Stimulated activated naive CD8-positive, alpha-beta T cell treated with anti-CD3 and anti-CD28 coated beads, Interleukin-15, amount 100 ng/mL, for 72 hours (primary cell): ENCODE measurements around the gene TMEM53.

Experiments
- ATAC-seq: fragments of 150-1000 bp; cut with Tn5 transposase; 2 replicates; pipeline ENCODE4 v1.10.0; 2021; ENCODE audit warnings: mild to moderate bottlenecking, moderate library complexity
- DNase-seq, 2 donors: peaks; one replicate each; pipeline ENCODE4 v3.0.0; 2021 to 2022
- H3K27ac Mint-ChIP-seq, 2 donors: one replicate each; pipeline ENCODE4 v1.8.0; 2022; ENCODE audit warnings: mild to moderate bottlenecking in 2 of 2, mixed read lengths in 2 of 2, moderate library complexity in 2 of 2
- H3K27me3 Mint-ChIP-seq: one replicate; pipeline ENCODE4 v1.8.0; 2022; ENCODE audit warnings: mixed read lengths
- H3K4me1 Mint-ChIP-seq: one replicate; pipeline ENCODE4 v1.8.0; 2022; ENCODE audit warnings: mild to moderate bottlenecking, mixed read lengths
- H3K4me3 Mint-ChIP-seq, 2 donors: one replicate each; pipeline ENCODE4 v1.8.0; 2022; ENCODE audit warnings: mild to moderate bottlenecking in 2 of 2, mixed read lengths in 2 of 2, moderate library complexity in 1 of 2
- H3K9me3 Mint-ChIP-seq, 2 donors: one replicate each; pipeline ENCODE4 v1.8.0; 2022; ENCODE audit warnings: mixed read lengths in 2 of 2

The TMEM53 gene

DNA sequence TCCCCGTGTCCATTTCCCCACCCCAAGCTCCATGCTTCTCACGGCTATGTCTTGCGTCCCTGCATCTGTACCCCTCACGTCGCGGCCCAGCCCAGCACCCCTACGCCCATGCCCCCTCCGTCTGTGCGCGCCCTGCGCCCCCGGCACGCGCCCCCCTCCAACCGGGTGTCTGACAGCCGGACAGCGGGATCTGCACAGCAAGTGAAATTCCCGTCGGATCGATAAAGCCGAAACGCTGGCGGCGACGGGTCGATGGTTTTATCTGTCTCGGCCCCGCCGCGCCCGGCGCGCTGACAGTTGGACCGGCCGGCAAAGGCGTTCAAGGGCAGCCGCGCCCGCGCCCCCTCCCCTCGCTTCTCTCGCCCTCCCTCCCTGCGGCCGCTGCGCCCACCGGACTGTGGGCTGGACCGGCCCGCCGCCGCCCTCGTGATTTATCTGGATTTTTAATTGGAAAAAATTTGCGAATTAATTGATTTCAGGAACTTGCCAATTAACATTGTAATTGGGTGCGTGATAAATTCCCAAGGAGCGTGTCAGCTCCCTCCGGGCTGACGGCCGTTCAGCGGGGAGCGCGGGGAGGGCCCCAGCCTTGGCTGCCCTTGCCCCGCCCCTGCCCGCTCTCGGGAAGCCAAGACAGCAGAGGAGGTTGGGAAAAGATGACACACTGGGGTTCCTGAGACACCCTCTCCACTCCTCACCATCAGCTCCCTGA lies 57.1 kb downstream of the TMEM53 start:
- H3K9me3 Mint-ChIP-seq = no peaks in the 10 kb centered on the region
- no peaks in the 10 kb centered on the region for H3K4me1 Mint-ChIP-seq
- H3K27ac Mint-ChIP-seq = peak overlapping the region in 1 of 2 donors; percentile 71
- peak; percentile 35 for ATAC-seq
- H3K4me3 Mint-ChIP-seq = no peak overlapping the region
- H3K27me3 Mint-ChIP-seq = no peaks in the 10 kb centered on the region
- no peak for DNase-seq

DNA sequence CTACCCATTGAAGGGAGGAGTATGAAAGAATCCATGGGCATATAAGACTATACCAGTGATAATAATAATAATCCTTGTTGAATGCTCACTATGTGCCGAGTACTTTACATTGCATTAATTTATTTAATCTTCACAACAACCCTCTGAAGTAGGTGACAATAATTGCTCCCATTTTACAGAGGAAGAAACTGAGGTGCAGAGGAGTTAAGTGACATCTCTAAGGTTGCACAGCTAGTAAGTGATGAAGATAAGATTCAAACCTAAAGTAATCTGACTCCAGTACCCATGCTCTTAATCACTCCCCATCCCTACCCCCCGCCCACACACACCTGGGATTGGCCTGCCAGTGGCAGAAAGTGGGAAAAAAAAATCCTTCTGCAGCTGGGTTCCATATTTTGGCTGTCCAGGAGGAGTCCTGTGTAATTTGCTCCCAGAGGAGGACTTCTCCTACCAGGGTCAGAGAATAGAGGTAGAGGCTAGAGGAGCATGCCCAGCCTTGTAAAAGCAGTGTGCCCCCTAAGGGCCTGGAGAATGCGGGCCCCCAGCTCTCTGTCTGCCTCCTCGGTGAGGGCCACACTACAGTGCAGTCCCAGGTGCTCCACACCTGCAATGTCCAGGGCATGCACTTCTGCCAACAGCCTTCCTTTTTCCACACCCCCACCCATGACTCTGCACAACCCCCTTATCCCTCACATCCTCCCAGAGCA lies 57.8 kb downstream of the TMEM53 start:
- Mint-ChIP-seq H3K4me3 (no peak overlapping the region), H3K27me3 (no peaks in the 10 kb centered on the region), H3K4me1 (no peaks in the 10 kb centered on the region), H3K9me3 (no peaks in the 10 kb centered on the region), H3K27ac (peak overlapping the region in 1 of 2 donors; percentile 71)
- ATAC-seq (no peak), DNase-seq (no peak)

DNA sequence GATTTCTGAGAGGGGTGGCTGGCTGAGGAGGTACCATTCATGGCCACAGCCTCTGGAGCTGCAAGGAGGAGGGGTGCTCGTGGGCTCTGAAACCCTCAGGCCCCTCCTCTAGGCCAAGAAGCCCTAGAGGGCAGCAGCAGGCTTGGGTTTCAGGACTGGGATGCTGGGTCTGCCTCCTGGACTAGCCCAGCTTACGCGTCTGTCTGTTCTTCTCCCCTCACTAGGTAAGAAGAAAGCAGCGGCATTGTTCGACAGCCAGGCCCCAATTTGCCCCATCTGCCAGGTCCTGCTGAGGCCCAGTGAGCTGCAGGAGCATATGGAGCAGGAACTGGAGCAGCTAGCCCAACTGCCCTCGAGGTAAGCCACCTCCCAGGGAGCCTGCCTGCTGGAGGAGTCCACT lies 60.3 kb downstream of the TMEM53 start:
- H3K4me3 Mint-ChIP-seq = no peak overlapping the region
- no peak for ATAC-seq
- no peak overlapping the region for H3K27ac Mint-ChIP-seq
- H3K27me3 Mint-ChIP-seq = no peaks in the 10 kb centered on the region
- H3K4me1 Mint-ChIP-seq = no peaks in the 10 kb centered on the region
- DNase-seq = no peak
- H3K9me3 Mint-ChIP-seq = no peaks in the 10 kb centered on the region

DNA sequence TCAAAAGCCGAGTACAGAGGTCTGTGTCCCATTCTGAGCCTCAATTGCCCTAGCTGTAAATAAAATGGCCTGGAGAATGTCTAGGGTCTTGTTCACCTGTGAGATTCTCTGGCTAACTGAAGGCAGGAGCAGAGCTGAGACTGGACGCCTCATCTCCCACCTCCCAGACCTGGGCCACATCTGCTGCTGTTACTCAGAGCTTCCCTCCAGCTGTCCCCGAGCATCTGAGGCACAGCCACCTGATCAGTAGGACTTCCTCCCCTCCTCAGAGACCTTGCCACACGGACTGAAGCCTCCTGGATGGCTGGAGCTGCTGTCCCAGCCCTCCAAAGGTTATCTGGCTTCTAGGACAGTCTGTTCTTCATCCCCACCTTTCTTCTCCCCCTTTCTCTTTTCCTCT lies 62.4 kb downstream of the TMEM53 start:
- Mint-ChIP-seq H3K27me3 (no peaks in the 10 kb centered on the region), H3K9me3 (no peaks in the 10 kb centered on the region), H3K4me3 (no peak overlapping the region), H3K27ac (peak overlapping the region; percentile 60 to 69), H3K4me1 (no peaks in the 10 kb centered on the region)
- ATAC-seq (no peak), DNase-seq (no peak)

DNA sequence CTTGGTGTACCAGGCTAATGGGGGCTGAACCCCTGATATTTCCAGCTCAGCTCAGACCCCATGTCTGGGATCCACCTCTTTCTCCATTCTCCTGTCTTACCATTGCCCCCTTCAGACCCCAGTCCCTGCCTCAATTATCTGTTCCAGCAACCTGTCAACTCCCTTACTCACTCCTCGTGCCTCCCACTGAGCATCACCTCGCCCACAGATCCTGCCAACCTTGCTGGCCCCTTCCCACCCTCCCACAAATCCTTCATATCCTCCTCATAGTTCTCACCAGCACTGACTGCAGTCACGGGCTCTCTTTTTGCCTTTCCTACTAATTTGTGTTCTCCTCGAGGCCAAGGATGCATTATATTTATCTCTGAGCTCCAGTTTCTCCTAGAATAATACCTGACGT lies 62.9 kb downstream of the TMEM53 start:
- ATAC-seq (no peak), DNase-seq (no peak)
- H3K27me3 Mint-ChIP-seq = no peaks in the 10 kb centered on the region
- H3K27ac Mint-ChIP-seq = no peak overlapping the region
- no peak overlapping the region for H3K4me3 Mint-ChIP-seq
- no peaks in the 10 kb centered on the region for H3K9me3 Mint-ChIP-seq
- H3K4me1 Mint-ChIP-seq = no peaks in the 10 kb centered on the region

DNA sequence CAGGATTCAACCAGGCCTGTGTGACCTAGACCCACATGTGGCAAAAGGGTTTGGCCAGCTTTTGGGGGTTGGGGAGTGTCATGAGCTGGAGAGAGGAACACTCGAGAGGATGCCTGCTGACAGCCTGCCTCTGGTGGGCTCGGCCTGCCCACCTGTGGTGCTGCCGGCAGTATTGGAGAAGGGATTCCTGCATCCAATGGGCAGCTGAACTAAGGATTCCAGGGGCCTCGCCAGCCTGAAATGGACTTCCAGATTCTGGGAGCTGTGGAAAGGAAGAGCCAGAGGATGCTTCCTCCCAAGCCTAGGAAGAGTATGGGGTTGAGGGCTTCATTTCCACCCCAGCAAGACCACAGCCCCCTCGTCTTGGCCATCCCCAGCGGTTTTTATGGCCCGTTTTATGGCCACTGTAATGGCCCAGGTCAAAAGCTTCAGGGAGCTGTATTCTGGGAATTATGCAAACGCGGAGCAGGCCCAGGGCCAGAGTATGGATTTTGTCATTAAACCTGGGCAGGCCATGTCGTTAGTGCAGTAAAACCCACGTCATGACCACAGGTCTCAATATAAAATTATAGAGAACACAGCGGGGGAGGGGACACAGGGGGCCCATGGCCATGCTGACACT lies 63.6 kb downstream of the TMEM53 start:
- Mint-ChIP-seq H3K27me3 (no peaks in the 10 kb centered on the region), H3K4me3 (no peak overlapping the region), H3K4me1 (no peaks in the 10 kb centered on the region), H3K27ac (no peak overlapping the region), H3K9me3 (no peaks in the 10 kb centered on the region)
- DNase-seq (no peak), ATAC-seq (no peak)

DNA sequence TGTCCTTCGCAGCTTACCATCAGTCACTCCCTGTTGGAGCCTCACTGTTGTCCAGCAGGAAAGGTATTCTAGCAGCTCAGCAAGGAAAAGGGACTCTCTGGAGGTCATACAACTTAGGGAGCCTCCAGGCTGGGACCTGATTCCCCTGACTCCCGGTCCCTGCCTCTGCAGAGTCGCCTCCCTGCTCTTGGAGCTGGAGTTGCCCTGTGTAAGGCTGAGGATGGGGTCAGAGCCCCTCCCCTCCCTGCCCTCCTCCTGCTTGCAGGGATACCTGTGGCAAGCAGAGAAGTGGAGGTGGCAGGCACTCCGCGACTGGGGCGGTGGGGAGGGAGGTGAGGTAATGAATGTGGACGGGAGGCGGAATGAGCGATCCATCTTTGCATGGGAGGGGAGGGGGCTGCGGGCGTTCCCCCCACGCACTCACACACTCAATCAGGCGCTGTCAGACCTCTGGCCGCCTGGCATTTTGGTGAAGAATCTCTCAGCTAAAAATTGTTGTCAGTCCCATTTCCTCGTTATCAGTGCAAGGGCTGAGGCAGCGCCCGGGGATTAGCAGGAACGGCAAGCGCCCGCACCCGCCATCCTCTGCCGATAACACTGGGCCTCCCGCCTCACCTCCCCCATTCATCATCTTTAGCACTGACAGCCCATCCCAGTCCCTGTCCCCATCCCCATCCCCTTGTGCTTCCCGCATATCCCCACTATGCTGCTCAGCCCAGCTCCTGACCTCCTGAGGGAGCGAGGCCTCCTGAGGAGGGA lies 64.3 kb downstream of the TMEM53 start:
- H3K27ac Mint-ChIP-seq = no peak overlapping the region
- no peak for DNase-seq
- no peaks in the 10 kb centered on the region for H3K4me1 Mint-ChIP-seq
- H3K9me3 Mint-ChIP-seq = no peaks in the 10 kb centered on the region
- ATAC-seq = no peak
- no peaks in the 10 kb centered on the region for H3K27me3 Mint-ChIP-seq
- H3K4me3 Mint-ChIP-seq = no peak overlapping the region

DNA sequence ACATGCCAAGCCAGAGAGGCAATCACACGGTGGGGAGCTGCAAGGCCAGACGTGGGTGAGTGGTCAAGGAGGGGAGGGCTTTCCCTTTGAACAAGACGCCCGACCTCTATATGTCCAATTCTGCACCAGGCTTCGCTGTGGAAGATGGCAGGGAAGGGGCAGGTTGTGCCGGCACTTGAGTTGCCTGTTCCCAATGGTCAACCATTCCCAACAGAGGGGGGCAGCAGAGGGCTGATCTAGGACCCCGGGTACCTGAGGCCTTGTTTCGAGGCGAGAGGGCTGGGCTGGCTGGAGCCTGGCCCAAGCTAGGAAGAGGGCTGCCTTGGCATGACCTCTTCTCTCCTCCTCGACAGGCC lies 64.9 kb downstream of the TMEM53 start:
- Mint-ChIP-seq H3K27me3 (no peaks in the 10 kb centered on the region), H3K4me1 (no peaks in the 10 kb centered on the region), H3K27ac (no peak overlapping the region), H3K9me3 (no peaks in the 10 kb centered on the region), H3K4me3 (no peak overlapping the region)
- DNase-seq (peak in 1 of 2 donors; percentile 28), ATAC-seq (no peak)

DNA sequence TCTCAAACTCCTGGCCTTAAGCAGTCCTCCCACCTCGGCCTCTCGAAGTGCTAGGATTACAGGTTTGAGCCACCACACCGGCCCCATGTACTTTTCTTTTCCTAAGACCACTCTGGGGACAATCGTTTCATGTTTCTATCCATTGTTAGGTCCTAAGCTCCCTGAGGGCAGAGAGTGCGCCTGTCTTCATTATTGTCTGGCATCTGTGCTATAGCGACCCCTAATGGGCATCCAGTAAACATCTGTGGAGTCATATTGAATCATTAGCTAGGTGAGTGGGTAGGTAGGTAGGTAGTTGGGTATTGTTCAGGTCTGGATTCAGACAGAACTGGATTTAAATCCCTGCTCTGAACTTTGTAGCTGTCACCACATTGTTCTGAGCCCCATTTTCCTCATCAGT lies 66.1 kb downstream of the TMEM53 start:
- H3K27me3 Mint-ChIP-seq = no peaks in the 10 kb centered on the region
- H3K27ac Mint-ChIP-seq = no peak overlapping the region
- ATAC-seq (no peak), DNase-seq (no peak)
- H3K4me3 Mint-ChIP-seq = no peak overlapping the region
- H3K9me3 Mint-ChIP-seq = no peaks in the 10 kb centered on the region
- no peaks in the 10 kb centered on the region for H3K4me1 Mint-ChIP-seq

DNA sequence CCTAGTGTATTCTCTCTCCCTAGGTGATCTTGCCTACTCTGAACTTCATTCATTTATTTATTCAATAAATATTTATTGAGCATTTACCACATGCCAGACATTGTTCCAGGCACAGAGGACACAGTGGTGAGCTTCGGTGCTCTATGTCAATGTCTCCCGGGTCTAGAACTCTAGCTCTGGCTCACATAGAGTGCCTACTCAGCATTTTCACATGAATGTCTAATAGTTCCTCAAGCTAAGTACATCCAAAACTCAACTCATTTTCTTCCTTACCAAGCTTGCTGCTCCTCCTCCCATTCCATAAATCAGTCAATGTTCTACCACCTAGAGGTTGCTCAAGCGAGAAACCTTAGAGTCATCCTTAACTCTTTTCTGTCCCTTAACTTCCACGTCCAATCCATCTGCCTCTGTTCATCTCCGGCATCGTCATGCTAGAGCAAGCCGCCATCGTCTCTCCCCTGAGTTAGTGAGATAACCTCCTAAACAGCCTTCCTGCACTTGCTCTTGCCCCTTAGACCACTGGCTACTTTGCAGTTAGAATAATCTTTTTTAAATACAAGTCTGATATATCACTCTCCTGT lies 67.5 kb downstream of the TMEM53 start:
- ATAC-seq (no peak), DNase-seq (no peak)
- H3K27me3 Mint-ChIP-seq = no peaks in the 10 kb centered on the region
- no peaks in the 10 kb centered on the region for H3K4me1 Mint-ChIP-seq
- H3K4me3 Mint-ChIP-seq = no peak overlapping the region
- no peak overlapping the region for H3K27ac Mint-ChIP-seq
- H3K9me3 Mint-ChIP-seq = no peaks in the 10 kb centered on the region

DNA sequence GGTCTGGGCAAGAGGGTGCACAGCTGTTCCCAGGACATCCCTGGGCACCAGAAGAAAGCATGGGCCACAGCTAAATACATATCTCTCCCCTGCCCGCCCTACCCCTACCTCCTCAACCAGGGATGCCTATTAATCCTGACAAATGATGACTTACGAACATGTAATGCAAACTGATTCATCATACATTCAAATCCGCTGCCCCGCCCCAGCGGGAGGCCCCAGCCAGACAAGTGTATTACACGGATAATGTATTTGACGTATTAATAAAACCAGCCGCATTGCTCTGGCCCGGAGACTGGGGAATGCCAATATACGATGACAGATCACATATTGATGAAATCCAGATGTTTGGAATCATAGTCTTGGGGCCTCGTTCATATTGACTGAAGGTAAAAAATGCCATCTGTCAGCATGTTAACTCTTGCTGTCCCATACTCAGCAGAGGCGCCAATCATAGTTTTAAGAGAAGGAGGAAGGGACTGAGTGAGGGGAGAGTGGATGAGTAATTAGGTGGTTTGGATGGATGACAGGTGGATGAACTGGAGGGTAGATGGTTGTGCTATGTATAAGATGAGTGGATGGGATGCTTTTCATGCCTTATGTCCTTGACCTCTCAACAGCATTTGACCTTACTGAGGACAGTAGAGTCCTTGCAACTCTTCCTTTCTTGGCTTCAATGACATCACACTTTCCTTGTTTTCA lies 68.2 kb downstream of the TMEM53 start:
- no peaks in the 10 kb centered on the region for H3K4me1 Mint-ChIP-seq
- no peaks in the 10 kb centered on the region for H3K27me3 Mint-ChIP-seq
- H3K27ac Mint-ChIP-seq = no peak overlapping the region
- ATAC-seq (no peak), DNase-seq (no peak)
- no peak overlapping the region for H3K4me3 Mint-ChIP-seq
- H3K9me3 Mint-ChIP-seq = no peaks in the 10 kb centered on the region

DNA sequence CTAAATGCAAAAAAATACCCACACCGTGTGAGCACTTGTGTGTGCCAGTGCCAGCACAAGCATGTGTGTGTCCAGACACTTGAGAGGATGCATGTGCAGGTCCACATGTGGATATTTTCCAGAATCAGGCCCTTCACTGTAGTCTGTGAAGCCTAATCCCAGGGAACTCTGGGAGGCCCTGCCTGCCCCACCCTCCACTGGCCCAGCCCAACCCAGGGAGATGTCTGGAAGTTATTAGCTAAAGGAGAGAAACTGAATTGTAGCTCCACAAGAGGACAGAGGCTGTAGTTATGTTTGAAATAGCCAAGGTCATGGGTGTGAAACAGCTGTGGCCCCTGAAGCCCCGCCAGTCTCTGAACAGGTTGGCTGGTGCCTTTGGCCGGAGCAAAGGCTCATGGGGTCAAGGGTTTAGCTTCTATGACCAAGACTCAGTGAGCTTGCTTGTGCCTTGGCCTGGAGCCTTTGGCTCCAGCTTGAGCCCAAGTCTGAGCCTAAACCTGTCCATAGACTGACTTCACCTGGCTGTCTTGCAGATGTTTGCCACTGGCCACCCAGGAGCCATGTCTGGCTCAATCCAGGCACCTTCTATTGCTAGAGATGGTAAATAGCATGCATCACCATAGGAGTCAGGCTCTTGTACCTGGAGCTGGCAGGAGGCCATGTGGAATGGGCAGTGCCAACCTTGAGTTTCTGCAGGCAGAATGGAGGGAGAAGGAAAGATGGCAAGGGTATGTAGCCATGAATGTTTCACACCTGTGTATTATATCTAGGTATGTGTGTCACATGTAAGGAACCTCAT lies 69.9 kb downstream of the TMEM53 start:
- ATAC-seq = no peak
- Mint-ChIP-seq H3K4me1 (no peaks in the 10 kb centered on the region), H3K27me3 (no peaks in the 10 kb centered on the region), H3K27ac (no peak overlapping the region), H3K9me3 (no peaks in the 10 kb centered on the region), H3K4me3 (no peak overlapping the region)
- DNase-seq = no peak

DNA sequence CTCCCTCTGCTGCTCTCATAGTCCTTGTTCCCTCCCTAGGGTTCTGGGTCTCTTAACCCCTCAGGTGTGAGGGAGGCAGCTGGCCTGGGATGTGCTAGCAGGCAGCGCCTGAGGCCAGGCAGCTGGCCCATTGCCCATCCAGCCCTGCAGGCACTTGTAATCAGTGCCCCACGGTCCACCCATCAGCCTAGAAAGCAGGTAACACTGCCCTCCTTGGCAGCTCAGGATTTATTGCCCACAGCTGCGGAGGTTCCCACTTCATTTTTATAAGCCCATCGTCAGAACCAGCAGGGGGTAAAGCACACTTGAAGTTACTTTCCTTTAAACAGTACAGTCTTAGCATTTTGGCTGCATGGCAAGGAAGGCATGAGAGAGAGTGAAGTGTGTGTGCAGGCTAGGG lies 70.6 kb downstream of the TMEM53 start:
- Mint-ChIP-seq H3K4me3 (no peak overlapping the region), H3K9me3 (no peaks in the 10 kb centered on the region), H3K27me3 (no peaks in the 10 kb centered on the region), H3K4me1 (no peaks in the 10 kb centered on the region), H3K27ac (no peak overlapping the region)
- no peak for DNase-seq
- ATAC-seq = no peak
